Stimulated activated CD4-positive, alpha-beta T cell treated with anti-CD3 and anti-CD28 coated beads, Interleukin-15, amount 100 ng/mL, for 1 hour (primary cell): Measurements from ENCODE around the gene ZDHHC8.

Experiments used
- DNase-seq, 2 donors: peaks; one replicate each; pipeline ENCODE4 v3.0.0-alpha.2; 2020; ENCODE audit warnings: low read depth in 1 of 2, low spot score in 1 of 2

The ZDHHC8 gene

GRCh38 chr22:20113551-20114310 is 17.9 kb upstream of the ZDHHC8 start:
- DNase-seq, result no peak

DNA sequence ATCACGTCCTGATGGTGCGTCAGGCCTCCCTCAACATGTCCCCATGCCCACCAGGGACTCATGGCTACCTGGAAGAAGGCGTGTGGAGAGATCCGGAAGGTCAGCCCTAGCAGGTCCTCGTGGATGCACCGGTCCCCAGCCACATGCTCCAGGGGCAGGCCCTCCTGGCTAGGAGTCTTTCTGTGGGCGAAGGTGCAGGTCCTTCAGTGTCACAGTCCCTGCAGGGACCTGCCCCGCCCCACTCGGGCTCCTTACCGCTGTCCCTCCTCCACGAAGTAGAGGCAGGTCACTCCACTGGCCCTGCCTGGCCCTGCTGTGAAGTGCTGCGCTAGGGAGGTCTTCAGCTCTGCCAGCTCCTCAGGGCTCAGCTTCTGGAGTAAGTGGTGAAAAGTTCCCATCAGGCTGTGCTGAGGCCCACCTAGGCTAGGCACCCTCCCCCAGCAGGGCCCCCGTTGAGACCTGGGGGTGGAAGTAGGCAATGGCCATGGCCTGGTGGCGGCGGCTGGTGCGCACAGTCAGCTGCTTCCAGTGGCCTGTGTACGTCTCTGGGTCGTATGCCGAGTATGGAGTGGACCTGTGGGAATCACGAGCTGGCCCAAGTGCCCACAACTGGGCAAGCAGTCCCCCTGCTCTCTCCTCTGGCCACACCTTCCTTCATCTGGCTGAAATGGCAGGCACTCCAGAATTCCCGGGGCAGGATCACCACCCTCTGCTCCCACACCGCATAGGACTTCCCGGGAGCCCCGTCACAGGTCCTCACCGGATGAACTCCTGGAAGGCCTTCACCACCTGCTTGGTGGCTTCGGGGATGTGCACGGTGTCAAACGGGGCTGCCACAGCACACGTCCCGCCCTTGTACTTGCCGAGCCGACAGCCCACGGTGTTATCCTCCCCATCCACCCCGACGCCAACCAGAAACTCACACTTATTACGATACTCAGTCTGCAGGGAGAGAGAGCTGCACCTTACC is 16.8 kb upstream of the ZDHHC8 start:
- DNase-seq, result no peak

GRCh38 chr22:20115691-20116375 is 15.8 kb upstream of the ZDHHC8 start, which contains the start of gene RANBP1:
Gene RANBP1 (plus strand): TSS chr22:20116104. CDS start chr22:20116185, 81 bp downstream.
- DNase-seq, result no peak

GRCh38 chr22:20116376-20116950 is 15.1 kb upstream of the ZDHHC8 start:
- no peak for DNase-seq

DNA sequence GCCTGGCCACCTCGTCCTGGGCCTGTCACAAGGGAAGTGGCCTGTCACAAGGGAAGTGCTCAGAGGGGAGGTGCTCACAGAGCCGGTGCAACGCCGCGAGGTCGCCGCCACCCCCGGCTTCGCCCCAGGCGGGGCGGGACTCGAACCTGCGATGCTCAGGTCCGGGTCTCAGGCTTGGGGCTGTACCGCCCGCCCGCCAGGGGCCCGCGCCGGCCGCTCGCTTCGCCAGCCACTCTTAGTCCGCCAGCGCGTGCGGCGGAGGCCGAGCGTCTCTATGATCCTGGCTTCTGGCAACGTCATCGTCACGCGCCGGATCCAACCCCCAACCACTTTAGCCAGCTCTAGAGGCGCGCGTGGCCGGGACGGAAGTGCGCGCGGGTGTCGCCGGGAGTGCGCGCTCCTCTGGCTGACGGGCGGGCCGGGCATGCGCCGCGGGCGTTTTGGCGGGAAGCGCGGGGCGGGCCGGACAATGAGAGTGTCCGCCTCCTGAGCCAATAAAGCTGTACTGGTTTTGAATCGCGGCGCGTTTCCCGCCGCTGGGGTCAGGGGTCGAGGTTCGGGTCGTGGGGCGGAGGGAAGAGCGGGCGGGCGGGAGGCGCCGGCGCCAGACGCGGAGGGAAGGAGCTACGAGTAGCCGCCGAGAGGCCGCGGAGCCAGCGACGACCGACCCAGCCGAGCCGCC is 14.5 kb upstream of the ZDHHC8 start, which contains the start of gene TRMT2A:
TSS of gene TRMT2A (minus strand) at position 276 of the 682 bp plus-strand sequence. CDS start 320 bp downstream, outside the sequence.
- DNase-seq, result peak; percentile 95 to 96

DNA sequence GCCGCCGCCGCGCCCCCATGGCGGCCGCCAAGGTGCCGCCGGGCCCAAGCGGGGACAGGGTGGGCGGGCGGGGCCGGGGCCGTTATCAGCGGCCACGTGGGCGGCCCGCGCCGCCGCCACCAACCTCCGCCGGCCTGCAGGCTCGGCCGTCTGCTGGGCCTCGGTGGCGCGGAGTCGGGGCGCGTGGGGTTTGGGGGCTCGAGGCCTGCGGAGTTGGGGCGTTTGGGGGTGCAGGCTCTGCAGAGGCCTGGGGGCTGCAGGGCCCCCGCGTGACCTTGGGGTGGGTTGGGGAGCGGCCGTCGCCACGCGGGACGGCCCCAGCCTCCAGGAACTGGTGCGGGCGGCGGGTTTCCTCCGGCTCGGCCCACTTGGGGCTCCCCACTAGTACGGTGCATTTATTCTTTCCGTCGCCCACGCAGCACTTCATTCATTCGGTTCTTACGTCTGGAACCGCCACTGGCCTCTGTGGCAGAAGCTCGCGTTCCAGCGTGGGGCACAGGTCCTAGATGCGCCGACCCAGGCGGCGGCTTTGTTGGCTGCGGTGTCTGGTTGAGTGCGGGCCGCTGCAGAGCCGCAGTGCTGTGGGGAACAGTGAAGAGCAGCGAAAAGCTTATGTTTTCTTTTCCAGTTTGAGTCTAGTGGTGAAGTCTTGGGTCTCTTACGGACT is 13.8 kb upstream of the ZDHHC8 start:
- peak in 1 of 2 donors; percentile 57 for DNase-seq

- no peak for DNase-seq
Observed at GRCh38 chr22:20118300-20119020, 13.1 kb upstream of the ZDHHC8 start.

GRCh38 chr22:20121856-20122415 is 9.7 kb upstream of the ZDHHC8 start:
- DNase-seq, result no peak

GRCh38 chr22:20123366-20124082 is 8.1 kb upstream of the ZDHHC8 start:
- no peak for DNase-seq

- DNase-seq, result no peak
Observed at GRCh38 chr22:20124083-20124787, 7.4 kb upstream of the ZDHHC8 start.

- no peak for DNase-seq
Observed at GRCh38 chr22:20125201-20126174, 6.1 kb upstream of the ZDHHC8 start.

DNA sequence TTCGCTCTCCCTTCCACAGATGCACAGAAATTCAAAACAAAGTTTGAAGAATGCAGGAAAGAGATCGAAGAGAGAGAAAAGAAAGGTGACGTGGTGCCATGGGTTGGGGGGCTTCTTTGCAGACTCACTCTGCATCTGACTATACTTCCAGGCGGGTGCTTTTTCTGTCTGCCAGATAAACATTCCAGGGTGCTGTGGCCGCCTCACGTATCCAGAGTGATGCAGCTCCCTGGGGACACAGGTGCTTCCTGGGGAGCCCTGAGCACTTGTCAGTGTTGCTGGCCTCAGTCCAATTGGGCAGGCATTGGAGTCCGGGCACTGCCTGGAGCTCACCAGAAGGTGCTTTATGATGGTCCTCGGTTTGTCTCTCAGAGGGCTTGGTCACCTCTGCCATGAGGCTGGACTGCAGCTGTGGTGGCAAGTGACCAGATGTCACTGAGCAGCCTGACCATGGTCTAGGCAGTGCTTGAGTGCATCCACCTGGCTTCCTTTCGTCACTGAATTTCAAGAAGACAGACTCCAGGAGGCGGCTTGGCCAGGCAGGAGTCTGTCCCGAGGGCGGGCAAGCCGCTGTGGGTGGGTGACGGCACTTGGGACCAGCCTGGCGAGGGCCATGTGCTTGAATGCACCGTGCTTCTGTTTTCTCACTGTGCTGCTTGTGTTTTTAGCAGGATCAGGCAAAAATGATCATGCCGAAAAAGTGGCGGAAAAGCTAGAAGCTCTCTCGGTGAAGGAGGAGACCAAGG is 5.1 kb upstream of the ZDHHC8 start:
- DNase-seq, result no peak

GRCh38 chr22:20127318-20127868 is 4.2 kb upstream of the ZDHHC8 start:
- DNase-seq, result no peak

GRCh38 chr22:20127869-20128618 is 3.6 kb upstream of the ZDHHC8 start:
- DNase-seq, result no peak

DNA sequence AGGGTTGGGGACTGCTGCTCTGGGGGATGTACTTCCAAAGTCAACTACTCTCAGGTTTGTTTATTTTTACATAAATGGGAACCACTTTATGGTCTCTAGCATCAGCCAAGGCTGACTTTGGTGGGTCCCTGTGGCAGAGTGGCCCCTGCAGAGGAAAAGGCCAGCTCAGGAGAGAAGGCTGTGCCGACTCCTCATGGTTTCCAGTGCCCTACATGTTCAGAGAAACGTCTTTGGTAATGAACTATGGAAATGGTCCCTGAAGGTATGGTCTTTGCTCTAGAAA is 3.0 kb upstream of the ZDHHC8 start:
- DNase-seq, result no peak
